Neutrophil (primary cell): ENCODE data around the gene AAK1.

ENCODE experiments used
- H3K27ac ChIP-seq: fragments of 200-600 bp; sonication (generic); 2 replicates; pipeline ENCODE4 v1.5.1; 2016; ENCODE audit warnings: mild to moderate bottlenecking, moderate library complexity
- H3K27me3 ChIP-seq: fragments of 200-600 bp; sonication (generic); 2 replicates; pipeline ENCODE4 v1.6.0; 2016; ENCODE audit warnings: mild to moderate bottlenecking
- H3K36me3 ChIP-seq: fragments of 200-600 bp; sonication (generic); 2 replicates; pipeline ENCODE4 v1.5.1; 2017
- H3K4me1 ChIP-seq, 2 experiments: fragments of 200-600 bp in 1 of 2; sonication (generic) in 1 of 2; 1 replicate in 1 of 2; 2 replicates in 1 of 2; pipeline versions ENCODE4 v1.5.1 to v1.6.1; 2013 to 2016; ENCODE audit warnings: low read depth in 1 of 2, low read length in 1 of 2, mild to moderate bottlenecking in 1 of 2, moderate library complexity in 1 of 2; ENCODE audit not compliant: control insufficient read depth in 1 of 2, insufficient read depth in 1 of 2
- H3K4me3 ChIP-seq, 2 experiments: fragments of 200-600 bp in 1 of 2; sonication (generic) in 1 of 2; 1 replicate in 1 of 2; 2 replicates in 1 of 2; pipeline ENCODE4 v1.5.1; 2013 to 2016; ENCODE audit warnings: low read depth in 1 of 2, low read length in 1 of 2, mild to moderate bottlenecking in 1 of 2, moderate library complexity in 1 of 2
- H3K9me3 ChIP-seq: fragments of 200-600 bp; sonication (generic); 2 replicates; pipeline ENCODE4 v1.5.1; 2016
- TF ChIP-seq, protein P1 (sequence below): fragments of 200-600 bp; sonication (generic); IDR thresholded peaks from 2 replicates; pipeline ENCODE4 v1.5.1; 2016; ENCODE audit warnings: antibody characterized with exemption

Gene AAK1

DNA sequence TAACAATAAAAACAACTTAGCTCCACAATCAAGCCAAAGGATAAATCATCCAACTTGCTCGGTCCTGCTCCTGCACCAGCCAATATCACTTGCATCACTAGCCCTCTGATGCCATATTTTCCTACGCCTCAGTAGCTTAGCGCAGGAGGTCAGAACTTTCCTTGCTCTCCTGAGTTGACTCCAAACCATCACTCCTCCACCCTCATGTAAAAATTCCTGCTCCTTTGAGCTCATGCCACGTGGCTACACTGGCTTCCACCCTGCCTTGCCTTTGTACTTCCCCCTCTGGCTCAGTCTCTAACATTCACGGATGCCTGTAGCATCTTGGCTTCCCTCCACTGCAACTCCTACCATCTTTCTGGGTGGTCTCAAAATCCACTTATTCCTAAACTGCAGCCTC is 25.2 kb downstream of the AAK1 start:
- no peaks in the 10 kb centered on the region for H3K27me3 ChIP-seq
- H3K9me3 ChIP-seq, result no peaks in the 10 kb centered on the region
- H3K4me3 ChIP-seq, result no peak overlapping the region
- H3K4me1 ChIP-seq, result peaks cover 22 to 50% of the 10 kb centered on the region in 2 experiments
- no peak overlapping the region for H3K27ac ChIP-seq
- TF ChIP-seq, protein P1, sequence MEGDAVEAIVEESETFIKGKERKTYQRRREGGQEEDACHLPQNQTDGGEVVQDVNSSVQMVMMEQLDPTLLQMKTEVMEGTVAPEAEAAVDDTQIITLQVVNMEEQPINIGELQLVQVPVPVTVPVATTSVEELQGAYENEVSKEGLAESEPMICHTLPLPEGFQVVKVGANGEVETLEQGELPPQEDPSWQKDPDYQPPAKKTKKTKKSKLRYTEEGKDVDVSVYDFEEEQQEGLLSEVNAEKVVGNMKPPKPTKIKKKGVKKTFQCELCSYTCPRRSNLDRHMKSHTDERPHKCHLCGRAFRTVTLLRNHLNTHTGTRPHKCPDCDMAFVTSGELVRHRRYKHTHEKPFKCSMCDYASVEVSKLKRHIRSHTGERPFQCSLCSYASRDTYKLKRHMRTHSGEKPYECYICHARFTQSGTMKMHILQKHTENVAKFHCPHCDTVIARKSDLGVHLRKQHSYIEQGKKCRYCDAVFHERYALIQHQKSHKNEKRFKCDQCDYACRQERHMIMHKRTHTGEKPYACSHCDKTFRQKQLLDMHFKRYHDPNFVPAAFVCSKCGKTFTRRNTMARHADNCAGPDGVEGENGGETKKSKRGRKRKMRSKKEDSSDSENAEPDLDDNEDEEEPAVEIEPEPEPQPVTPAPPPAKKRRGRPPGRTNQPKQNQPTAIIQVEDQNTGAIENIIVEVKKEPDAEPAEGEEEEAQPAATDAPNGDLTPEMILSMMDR, result no peak
- H3K36me3 ChIP-seq, result no peaks in the 10 kb centered on the region

DNA sequence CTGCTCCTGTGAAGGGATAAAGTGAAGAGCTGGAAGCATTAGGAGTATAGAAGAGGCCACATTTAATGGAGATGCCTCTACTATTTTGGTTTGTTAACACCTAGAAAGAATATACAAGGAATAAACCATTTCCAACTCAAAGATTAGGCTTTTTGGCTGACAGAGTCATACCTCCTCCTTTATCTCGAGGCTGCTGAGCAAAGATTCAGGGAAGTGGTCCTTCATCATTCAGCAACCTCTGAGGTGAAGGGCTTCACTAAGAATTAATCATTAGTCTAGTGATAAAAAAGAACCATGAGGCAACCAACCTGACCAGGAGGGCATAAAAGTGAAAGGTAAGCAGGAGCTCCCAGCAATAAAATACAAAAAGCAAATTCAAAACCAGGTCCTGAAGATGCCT is 25.8 kb downstream of the AAK1 start:
- Histone ChIP-seq H3K27ac (no peak overlapping the region), H3K9me3 (no peaks in the 10 kb centered on the region), H3K36me3 (no peaks in the 10 kb centered on the region), H3K4me3 (no peak overlapping the region), H3K27me3 (no peaks in the 10 kb centered on the region), H3K4me1 (peaks cover 25 to 56% of the 10 kb centered on the region in 2 experiments)
- TF ChIP-seq, protein P1, result no peak

DNA sequence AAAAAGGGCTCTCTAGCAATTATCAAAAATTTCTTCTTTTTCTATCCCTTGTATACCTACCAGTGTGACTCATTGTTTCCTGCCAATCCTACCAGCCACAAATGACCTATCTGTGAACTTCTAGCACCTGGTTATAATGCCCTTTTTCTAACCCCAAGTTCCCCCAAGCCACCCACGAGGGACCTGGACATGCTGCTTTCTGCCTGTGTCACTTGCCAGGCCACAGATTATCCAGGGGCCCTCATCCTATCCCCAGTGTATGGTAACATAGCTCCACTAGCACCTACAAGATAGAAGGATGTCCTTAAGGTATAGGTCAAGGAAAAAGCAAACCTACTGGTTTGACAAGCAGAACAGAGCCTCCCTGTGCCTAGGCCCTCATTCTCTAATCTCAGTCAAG is 26.8 kb downstream of the AAK1 start:
- Histone ChIP-seq H3K4me3 (no peak overlapping the region), H3K4me1 (peaks cover 35 to 66% of the 10 kb centered on the region in 2 experiments), H3K27ac (no peak overlapping the region), H3K9me3 (no peaks in the 10 kb centered on the region), H3K36me3 (no peaks in the 10 kb centered on the region), H3K27me3 (no peaks in the 10 kb centered on the region)
- TF ChIP-seq, protein P1, result no peak

DNA sequence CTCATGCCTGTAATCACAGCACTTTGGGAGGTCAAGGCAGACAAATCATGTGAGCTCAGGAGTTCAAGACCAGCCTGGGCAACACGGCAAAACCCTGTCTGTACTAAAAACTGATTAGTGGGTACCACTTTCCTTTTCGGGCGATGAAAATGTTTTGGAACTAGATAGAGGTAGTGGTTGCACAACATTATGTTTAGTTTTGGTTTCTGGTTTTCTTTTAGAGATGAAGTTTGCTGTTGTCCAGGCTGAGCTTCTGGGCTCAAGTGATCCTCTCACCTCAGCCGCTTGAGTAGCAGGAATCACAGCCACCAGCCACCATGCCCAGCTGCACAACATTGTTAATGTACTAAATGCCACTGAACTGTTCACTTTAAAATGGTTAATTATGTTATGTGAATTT is 27.6 kb downstream of the AAK1 start:
- Histone ChIP-seq H3K4me1 (peaks cover 42 to 68% of the 10 kb centered on the region in 2 experiments), H3K4me3 (no peak overlapping the region), H3K36me3 (no peaks in the 10 kb centered on the region), H3K27ac (peak overlapping the region; percentile 54), H3K9me3 (no peaks in the 10 kb centered on the region), H3K27me3 (no peaks in the 10 kb centered on the region)
- TF ChIP-seq, protein P1, result no peak

DNA sequence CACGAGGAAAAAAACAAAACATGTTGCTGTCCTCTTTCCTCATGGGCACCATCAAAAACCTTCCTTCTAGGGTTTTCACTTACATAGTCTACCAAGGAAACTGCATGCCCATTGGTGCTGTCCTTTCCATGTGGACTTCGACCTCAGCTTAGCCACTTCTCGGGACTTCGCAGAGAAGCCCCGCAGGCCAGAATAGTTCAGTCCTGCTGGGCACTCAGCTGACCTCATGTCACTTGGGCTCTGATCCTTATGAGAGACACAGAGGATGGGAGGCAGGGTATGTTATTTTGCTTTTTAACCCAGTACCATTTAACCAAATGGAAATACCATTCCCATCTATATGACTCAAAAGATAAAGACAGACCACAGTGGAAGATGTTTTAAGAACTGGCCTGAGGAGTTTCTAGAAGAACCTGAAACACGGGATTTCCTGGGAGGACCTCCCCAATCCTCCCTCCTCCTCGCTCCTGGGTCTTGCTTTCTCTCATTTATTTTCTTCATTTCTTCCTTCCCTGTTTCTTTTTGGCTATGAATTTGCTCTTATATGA is 28.4 kb downstream of the AAK1 start:
- peaks cover 35 to 60% of the 10 kb centered on the region in 2 experiments for H3K4me1 ChIP-seq
- TF ChIP-seq, protein P1, result no peak
- H3K4me3 ChIP-seq, result no peak overlapping the region
- H3K9me3 ChIP-seq, result no peaks in the 10 kb centered on the region
- no peaks in the 10 kb centered on the region for H3K36me3 ChIP-seq
- no peaks in the 10 kb centered on the region for H3K27me3 ChIP-seq
- peak overlapping the region; percentile 54 for H3K27ac ChIP-seq
